ENCODE results near the gene CDC42.

The CDC42 gene

DNA sequence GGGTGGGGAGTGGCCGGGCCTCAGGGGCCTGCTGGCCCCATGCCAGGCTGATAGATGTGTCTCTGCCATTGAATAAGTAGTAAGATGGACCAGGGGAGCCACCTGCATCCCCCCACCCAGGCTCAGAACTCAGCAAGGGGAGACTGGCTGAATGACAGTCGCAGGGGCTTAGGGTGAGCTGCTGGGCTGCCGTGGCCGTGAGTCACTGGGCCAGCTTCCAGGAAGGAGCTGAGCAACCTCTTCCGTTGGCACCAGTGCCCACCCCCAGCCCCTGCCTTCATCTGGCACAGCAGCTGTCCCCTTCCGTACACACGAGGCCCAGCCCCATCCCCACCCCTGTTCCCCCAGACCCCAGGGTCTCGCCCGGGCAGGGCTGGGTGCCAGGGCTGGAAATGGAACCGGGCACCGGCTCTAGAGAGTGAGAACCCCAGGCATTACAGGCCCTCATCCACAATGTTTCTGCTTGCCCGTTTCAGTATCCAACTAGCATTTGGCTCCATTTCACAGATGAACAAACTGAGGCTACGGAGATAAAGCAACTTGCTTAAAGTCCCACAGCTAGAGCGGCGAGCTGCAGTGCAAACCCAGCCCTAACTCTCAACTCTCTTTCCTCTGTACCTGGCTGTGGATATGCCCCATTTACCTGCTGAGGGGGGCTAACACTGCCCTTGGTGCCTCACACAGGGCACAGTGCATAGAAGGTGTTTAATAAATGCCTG lies 80.2 kb downstream of the CDC42 start:
- DNase-seq = no peak

DNA sequence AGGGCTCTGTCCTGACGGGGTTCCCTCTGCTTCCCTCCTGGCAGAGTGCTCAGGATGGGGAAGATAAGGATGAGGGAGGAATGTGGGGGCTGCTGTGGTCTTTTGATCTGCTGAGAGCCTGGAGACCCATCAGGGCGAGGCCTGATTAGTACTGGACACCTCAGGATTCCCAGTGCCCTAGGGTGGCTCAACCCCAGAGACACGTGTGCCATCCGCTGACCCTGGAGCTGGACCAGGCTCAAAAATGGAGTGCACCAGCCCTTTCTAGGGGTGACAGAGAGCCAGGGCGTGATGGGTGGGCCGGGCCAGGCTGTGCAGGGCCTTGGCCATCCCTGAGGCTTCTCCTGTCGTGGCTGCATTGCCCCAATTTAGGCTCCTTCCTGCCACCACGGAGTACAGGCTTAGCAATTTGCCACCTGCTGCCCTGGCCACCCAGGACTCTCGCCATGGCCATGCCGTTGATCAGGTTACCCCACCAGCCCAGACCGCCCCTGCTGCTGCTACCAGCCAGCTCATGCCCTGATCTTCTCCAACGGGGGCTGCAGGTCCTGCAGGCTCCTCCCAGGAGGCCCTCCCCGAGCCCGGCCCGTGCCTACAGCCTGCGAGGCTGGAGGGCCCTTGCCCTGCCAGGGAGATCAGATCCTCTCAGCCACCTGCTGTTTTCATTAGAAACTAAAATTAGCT lies 80.9 kb downstream of the CDC42 start:
- DNase-seq = no peak

DNA sequence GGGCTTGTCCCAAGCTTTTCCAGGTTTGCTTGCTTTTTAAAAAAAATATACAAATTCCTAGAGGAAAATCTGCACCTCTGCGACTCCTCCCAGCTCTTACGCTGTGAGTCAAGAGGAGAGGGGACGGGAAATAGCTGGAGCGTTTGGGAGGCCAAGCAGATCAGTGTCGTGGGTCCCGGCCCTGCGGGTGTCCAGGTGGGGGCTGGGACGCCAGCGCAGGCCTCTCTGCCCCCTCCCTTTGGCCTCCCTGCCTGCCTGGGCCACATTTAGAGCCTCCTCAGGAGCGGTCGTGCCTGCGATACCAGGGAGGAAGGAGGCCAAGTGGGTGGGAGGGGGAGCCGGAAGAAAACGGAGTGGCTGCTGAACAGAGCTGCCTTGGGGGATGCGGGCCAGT lies 81.4 kb downstream of the CDC42 start:
- DNase-seq = no peak

DNA sequence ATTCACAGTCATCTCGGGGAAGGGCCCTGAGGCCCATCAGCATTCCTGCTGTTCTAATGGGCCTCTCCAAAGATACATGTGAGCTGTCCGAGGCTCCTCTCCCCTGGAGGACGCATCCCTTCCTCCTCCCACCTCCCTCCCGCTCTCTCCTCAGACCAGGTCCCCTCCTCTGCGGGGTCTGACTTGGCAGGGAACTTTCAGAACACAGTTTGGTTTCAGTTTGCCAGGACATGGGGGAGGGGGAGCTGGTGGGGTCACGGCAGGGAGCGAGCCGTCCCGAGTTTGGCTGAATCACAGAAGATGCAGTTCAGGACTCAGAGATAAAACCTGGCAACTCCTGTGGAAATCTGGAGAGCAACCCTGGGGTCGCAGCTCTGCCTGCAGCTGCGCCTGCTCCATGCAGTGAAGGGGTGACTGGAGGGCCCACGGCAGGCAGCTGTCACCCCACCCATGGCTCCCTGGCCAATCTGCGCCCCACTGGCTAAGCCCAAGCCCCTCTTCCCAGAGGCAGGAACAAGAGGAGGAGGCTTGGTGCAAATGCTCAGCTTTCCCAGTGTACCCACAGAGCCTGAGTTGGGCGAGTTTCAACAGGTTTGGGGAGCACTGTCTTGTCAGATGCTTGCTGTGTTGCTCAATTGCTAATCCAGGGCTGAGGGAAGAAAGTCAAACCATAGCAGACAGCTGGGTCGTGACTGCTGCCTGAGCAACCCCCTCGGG lies 84.7 kb downstream of the CDC42 start:
- no peak for DNase-seq

DNA sequence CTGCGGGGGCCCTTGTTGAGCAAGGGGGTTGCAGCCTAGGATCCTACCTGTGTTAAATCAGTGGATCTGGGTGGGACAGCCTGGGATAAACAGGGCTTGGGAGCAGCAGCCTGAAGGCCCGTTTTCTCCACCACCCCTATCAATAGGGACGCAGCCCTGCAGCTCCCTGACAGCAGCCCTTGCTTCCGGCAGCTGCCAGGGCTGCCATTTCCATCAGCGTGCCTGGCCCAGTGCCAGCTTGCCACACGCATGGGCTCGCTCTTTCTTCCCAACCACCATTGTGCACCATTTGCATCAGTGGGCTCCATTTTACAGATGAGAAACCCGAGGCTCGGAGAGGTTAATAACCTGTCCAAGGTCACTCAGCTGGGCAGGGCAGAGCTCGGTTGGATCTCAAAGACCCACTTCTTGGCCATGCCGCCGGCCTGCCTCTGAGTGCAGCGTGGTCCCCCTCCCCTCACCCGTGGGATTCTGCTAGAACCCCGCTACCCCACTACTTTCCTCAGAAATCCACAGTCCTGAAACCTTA lies 86.6 kb downstream of the CDC42 start:
- DNase-seq = no peak

DNA sequence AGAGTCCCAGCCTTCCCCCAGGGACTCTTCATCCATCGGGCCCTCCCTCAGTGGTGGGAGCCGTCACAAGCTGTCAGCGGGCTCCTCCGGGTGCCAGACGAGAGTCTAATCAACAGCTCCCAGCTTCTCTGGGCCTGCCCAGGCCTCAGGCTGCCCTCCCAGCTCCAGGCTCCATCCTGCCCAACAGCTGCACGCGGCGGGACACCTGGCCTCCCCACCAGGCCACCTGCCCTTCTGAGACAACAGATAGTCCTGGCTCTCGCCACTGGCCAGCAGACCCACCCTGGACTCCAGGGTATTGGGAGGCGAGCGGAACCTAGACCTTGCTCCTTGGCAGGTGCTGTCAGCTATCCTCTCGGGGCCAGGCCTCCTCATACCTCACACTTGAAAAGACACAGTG lies 87.3 kb downstream of the CDC42 start:
- DNase-seq = no peak
